Stimulated activated CD4-positive, alpha-beta T cell treated with anti-CD3 and anti-CD28 coated beads, Interleukin-12 subunit alpha, Interleukin-12 subunit beta, amount 100 ng/mL, for 48 hours (primary cell): ENCODE measurements around the gene ACAD9.
A peak's percentile ranks its signal among the peaks of the same experiment; 100 is the strongest.
"Not testable (repeated sequence)": the region's sequence is repeated elsewhere in the genome, so short reads cannot be mapped to it uniquely, and the experiment has no call there.

Experiments used
- DNase-seq, 3 donors: peaks; one replicate each; pipeline ENCODE4 v3.0.0-alpha.2; 2020; ENCODE audit warnings: low read depth in 2 of 3, low spot score in 1 of 3

The ACAD9 gene

DNA sequence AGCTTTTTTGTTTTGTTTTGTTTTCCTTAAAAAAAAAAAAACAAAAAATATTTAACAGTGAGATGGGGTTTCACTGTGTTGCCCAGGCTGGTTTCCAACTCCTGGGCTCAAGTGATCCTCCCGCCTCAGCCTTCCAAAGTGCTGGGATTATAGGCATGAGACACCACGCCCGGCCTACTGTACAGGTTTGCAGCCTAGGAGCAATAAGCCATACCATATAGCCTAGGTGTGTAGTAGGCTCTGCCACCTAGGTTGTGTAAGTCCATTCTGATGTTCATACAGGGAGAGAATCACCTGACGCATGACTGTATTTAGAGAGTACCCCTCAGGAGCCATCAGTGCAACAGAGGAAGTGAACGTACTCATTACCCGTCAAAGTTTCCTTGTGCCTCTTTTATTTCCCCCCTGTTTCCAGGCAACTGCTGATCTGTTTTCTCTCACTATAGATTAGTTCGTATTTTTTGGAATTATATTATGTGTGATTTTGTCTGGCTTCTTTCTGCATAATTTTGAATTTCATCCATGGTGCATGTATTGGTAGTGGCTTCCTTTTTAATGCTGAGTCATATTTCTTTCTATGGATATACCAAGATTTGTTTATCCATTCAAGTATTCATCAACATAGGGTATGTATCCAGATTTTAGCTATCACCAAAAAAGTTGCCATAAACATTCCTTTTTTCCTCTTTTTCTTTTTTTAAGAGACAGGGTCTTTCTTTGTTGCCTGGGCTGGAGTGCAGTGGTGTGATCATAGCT, 9.9 kb downstream of the ACAD9 start:
- no peak for DNase-seq

DNA sequence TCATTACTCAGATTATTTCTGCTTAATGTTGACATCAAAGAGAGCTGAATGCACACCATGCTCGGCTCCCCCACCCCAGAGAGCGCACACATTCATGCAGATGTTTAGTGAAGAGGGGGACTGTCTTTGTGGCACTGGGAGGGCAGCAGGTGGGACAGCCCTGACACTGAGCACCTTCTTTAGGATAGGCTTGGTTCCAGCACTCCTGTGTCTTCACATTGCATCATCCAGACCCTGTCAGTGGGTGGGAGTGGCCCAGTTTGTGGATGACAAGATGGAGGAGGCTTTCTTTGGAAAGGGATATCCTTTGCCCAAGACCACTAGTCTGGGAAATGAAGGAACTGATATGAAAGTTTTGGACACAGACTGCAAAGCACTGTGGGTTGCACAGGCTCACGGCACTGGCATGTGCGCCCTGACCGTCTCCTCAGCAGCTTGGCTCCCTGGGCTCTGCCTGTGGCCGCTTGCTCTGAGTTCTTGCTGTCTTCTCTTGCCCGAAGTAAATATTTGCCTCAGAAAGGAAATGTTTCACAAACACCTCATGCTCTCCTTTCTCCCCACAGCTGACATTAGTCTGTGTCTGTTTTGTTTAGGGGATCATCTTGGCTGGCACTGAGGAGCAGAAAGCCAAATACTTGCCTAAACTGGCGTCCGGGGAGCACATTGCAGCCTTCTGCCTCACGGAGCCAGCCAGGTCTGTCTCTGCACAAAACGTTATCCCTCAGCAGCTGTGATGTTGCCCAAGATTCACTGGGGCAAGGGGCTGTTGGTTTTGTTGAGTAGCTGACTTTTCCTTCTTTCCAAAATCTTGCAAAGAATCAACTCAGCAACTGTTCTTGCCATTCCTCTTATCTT, 16.6 kb downstream of the ACAD9 start:
- DNase-seq: no peak

DNA sequence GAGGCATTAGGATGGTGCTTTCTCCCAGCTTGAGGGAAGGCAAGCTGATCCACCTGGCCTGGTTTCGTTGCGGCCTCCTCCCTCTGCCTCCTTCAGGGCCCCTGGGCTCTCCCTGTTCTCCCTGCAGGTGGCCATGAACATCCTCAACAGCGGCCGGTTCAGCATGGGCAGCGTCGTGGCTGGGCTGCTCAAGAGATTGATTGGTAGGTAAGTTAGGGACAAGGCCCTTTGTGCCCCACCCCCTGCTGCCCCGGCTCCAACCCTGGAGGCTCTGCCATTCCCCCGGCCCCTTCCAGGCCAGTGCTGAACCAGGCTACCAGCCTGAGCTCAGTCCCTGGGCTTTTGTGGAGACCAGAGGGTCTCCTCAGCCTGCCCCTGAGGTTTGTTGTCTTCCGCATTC, 23.0 kb downstream of the ACAD9 start:
- no peak for DNase-seq

DNA sequence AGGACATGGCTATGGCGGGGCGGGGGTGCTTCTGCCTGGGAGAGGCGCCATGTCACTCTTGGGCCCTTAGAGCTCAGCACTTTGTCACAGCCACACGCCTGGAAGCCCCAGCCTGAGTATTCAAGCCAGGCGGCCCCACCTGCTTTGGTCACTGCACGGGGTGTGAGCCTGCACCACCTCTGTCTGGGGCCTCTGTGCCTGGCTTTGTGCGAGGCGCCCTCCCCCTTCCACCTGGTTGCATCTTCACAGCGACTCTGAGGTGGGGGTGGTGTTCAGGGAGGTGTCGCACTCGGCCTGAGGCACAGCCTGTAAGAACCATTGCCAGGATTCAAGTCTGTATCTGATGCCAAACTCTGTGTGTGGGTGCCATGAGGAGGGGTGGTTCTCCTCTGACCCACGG, 24.1 kb downstream of the ACAD9 start:
- DNase-seq: no peak

DNA sequence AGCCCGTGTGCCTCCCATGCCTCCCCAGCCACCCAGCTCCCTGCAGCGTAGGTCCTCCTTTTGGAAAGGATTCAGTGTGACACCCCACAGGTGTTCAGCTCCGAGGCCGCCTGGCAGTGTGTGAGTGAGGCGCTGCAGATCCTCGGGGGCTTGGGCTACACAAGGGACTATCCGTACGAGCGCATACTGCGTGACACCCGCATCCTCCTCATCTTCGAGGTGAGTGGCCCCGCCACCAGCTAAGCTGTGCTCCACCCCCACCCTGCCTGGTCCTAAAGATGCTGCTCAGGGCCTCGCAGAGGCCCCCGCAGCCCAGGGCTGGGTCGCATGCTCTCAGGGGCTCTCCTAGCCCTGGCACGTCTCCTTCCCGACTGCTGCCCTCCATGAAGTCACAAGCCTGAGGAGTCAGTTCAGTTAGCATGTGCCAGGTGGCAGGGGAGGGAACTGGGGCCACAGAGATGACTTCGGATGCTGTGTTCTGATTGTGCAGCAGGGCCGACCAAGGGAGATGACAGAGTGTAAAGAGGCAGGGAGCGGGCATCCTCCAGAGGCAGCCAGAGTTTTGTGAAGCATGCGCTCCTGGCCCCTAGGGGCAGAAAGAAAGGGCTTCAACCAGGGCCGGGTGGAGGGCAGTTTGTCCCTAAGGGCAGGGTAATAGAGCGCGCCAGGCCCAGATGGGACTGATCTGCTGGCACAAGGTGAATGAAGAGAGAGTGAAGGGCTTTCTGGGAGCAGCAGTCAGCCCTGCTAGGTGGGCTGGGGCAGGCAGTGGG, 26.8 kb downstream of the ACAD9 start:
- DNase-seq: no peak

DNA sequence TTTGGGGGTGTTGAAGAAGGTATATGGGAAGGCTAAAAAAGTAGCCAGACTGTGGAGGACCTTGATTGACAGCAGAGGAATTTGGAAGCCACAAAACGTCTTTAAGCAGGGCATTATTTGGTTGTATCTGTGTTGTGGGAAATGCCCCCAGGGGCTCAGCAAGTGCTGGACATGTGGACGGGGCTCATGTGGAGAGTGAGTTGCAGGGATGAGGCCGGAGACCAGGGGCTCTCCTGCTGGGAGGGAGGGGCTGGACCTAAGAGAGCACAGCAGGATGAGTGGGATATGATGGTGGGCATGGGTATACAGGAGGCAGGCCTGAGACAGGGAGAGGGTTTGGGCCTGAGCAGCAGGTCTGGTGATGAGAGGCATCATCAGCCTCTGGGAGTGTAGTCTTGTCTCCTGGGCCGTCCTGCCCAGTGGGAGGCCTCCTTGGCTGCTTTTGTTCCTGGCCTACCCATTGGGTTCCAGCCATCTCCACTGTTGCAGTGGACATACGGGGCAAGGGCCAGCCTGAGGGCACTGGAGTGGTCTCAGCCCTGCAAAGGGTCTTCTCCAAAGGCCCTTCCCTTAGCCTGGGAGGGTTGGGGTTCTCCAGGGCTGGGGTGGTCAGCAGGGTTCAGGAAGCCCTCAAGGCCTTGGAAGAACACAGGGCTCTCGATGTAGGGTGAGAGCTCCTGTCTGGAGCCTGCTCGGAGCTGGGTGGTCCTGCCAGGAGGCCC, 27.5 kb downstream of the ACAD9 start:
- no peak for DNase-seq

DNA sequence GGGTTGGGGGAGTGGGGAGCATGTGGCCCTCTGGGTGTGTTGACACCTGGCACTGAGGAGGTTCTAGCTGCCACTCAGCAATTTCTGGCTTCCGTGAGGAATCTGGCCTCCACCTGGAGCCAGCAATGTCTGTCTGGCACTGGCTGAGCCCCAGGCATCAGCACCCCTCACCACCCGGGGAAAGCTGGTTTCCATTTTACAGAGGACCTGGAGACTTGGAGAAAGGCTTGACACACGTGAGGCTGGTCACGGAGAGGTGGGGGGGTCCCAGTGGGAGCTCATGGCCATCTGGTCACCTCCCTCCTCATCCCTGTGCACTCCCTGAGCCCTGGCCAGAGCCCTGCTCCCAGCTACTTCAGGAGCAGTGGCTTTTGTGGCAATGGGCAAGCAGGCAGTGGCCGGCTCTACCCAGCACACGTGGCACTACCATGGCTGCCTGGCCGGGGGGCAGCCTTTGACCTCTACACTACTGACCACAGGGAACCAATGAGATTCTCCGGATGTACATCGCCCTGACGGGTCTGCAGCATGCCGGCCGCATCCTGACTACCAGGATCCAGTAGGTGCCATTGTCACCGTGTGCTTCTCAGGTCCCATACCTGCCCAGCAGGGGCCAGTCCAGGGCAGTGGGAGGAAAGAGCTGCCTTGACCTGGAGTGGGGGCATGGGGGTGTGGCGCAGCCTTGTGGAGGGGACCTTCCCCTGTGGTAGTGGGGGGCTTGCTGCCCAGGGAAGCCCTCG, 28.5 kb downstream of the ACAD9 start:
- no peak for DNase-seq

DNA sequence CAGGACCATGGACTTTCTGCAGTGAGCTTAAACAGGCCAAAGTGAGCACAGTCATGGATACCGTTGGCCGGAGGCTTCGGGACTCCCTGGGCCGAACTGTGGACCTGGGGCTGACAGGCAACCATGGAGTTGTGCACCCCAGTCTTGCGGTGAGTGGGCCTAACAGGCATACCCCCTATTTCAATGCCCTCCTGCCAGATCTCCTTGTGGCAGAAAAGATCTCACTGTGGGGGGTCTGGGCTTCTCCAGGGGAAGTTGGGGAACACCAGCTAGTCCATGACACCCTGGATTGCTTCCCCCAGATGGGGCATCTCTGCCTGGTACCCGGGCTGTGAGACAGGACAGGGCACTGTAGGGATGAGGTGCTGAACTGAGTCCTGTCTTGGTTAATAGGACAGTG, 29.5 kb downstream of the ACAD9 start:
- no peak for DNase-seq

DNA sequence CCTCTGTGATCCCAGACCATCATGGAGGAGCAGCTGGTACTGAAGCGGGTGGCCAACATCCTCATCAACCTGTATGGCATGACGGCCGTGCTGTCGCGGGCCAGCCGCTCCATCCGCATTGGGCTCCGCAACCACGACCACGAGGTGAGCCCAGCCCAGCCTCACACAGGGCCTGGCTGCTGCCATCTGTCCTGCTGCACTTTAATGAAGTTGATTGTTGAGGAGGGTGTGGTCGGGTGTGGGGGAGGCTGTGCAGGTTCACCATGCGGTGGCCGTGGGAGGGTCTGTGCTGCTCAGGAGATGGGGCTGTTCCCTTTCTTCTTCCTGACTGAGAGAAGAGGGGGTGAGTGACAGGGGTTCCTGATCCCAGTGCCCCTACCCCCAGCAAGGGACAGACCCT, 30.6 kb downstream of the ACAD9 start:
- no peak for DNase-seq

DNA sequence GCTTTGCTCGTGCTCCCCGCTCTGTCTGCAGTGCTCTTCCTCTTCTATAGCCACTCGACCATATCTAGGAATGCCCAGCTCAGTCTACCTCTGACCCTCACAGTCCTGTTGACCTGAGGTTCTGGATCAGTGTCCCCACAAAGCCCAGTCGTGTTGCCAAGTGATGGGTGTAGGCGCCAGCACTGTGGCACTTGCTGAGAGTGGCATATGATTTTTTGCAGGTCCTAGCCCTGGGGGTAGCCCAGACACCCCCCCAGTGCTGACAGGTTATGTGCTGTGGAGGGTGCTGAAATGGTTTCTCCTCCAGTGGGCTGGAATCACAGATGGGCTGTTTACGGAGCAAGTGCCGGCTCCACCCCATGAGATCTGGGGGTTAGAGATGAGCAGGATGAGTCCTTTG, 32.5 kb downstream of the ACAD9 start:
- no peak for DNase-seq

DNA sequence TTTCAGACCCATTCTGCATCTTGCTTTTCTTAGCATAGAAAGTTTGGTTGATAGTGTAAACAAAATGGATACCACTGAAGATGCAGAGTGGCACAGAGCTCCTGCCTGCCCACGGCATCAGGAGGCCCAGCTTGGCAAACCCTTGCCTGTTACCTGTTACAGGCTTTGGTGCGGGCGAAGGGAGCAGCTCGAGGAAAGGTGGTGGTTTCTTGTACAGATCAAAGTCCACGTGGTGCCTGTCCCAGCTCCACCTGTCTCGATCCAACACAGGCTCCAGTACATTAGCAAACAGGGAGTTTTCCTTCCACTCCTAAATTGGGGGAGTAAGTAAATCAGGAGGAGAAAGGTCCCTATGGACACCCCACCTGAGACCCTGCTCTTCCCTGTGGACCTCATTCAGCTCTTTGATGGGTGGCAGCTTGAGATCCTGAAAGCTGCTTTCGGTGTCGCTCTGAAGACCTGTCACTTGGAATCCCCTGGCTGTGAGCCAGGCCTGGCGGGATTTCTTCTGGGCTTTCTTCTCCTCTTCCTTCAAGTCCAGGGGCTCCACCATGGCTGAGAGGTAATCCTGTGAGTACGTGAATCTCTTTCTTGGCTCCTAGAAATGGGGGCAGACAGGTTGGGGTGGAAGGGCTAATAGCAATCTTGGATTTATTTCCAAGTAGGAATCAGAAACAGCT, 35.7 kb downstream of the ACAD9 start:
- no peak for DNase-seq

DNA sequence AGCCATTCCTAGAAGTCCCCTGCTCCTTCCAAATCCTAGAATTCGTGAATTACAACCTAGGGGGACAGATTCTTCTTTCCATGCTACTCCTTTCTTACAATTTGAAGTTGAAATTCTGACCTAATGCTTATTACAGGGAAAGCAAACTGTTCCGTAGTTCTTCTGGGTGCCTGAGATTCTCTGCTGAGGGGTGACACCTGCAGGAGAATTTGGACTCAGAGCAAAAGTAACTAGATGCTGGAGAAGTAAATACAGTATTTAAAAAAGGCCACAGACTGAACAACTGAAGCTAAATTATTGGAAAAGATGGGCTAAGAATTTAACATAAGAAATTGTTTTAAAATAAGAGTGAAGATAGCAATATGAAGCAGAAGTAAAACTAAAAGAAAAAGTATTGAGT, 37.9 kb downstream of the ACAD9 start:
- DNase-seq: no peak

DNA sequence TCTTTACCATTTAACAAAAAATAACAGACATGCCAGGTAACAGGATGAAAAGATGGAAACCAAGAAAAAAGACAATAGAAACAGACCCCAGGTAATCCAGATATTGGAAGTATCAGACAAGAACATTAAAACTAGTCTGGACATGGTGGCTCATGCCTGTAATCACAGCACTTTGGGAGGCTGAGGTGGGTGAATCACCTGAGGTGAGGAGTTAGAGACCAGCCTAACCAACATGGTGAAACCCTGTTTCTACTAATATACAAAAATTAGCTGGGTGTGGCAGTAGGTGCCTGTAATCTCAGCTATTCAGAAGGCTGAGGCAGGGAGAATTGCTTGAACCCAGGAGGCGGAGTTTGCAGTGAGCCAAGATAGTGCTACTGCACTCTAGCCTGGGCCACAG, 40.6 kb downstream of the ACAD9 start:
- no peak for DNase-seq

DNA sequence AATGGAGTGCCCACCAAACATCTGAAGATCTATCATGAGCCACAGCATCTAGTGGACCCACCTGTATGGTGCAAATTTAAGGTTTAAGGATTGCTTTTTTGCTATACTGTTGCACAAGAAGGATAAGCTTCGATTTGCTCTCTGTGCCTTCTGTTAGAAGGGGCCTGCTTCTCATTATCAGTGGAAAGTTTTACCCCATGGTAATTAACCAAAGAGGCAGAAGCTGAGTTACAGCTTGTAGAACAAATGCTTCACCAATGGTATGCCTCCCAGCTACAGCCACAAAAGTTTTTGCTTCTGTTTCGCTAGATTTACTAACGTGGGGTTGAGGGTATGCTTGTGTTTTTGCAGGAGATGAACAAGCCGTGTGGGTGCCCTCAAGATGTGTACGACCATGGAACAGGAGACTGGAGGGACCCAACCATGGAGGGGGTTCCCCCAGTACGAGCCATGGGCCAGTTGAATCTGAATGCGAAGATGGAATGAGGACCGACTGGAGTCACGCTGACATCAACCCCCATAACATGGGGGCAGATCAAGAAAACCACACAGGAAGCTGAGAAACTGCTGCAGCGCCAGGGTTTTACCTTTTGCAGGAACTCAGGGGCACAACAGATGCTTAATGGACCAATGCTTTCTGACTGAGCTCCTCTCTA, 43.5 kb downstream of the ACAD9 start:
- DNase-seq: peak; percentile 28 to 45 (median 32)

DNA sequence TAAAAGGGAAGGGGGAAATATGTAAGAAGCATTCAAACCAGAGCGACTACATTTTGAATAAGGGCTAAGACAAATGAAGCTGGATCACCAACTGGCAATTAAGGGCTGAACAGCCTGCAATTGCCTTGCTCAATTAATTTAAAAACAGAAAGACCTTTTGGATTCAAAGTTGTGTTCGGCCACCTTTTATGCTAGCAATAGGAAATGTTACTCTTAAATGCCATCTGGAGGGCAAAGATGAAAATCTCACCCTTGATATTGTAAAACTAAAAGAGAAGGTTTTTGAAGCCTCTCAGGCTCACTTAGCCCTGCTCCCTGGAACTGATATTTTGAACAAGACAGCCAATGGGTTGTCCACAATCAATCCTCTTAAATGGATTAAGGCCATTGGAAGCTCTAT, 44.2 kb downstream of the ACAD9 start:
- no peak for DNase-seq

DNA sequence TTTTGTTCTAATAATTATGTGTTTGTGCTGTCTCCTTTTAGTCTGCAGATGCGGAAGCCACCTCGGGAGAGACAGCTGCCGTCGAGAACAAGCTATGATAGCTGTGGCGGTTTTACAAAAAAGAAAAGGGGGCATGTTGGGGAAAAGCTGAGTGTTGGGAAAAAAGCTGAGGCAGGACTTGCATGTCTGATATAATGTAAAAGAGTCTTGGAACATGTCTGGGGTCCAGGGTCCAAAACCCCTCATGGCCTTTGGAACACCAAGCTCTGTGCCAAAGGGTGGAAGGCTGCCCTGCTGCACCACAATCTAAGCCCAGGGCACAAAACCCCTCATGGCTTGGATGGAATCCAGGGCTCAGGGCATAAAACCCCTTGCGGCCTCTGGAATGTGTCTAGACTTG, 44.6 kb downstream of the ACAD9 start:
- DNase-seq: not testable (repeated sequence)

DNA sequence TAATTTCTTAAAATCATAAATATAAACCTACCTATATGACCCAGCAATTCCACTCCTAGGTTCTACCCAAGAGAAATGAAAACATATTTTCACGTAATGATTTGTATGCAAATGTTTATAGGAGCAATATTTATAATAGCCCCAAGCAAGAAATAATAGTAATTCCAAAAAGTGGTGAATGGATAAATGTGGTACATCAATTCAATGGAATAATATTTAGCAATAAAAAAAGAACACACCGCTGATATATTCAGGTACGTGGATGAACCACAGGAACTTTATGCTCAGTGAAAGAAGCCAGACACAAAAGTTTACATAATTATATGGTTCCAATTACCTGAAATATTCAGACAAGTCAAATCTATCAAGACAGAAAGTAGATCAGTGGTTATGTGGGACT, 49.9 kb downstream of the ACAD9 start:
- no peak for DNase-seq

DNA sequence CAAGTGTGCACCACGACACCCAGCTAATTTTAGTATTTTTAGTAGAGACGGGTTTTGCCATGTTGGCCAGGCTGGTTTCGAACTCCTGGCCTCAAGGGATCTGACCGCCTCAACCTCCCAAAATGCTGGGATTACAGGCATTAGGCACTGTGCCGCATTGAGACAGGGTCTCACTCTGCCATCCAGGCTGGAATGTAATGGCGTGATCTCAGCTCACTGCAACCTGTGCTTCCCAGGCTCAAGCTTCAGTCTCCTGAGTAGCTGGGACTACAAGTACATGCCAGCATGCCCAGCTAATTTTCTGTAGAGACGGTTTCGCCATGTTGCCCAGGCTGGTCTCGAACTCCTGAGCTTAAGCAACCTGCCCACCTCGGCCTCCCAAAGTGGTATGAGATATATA, 51.6 kb downstream of the ACAD9 start:
- DNase-seq: no peak

DNA sequence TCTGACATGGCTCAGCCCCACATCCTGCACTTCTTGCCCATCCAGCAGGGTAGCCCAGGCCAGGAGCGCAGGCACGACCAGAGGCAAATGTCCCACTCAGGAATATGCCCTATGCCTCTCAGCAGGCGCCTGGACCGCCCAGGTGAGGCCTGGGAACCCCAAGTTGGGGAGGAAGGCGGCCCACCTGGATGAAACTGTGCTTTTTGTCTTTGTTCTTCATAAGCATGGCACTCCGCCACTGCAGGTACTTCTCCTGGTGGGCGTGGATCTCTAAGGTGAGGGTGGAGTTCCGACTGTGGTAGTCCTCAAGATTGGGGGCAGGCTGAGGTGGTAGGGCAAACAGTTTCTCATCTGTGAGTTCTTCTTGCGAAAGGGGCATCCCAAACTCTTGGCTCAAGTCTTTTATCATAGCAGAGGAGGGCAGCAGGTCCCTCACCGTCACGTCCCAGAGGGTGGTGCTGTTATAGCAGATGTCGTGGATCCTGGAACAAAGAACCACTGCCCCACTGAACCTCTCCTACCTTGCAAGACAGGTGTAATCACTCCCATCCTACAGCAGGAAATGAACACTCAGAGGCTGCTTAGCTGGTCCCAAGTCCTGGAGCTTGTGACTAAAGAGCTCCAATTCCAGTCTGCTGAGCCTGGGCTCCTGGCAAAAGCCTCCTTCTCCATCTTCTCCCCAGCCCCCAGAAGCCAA, 53.2 kb downstream of the ACAD9 start:
- no peak for DNase-seq
